Natural killer cell (primary cell): ENCODE measurements around the gene EPB41L5. TPM values are rescaled to one million over a fixed set of nuclear protein-coding genes. Genes with fewer than 3 reads are reported as not detected.

Experiments
- ATAC-seq, 3 donors: fragments of 150-1000 bp in 2 of 3; fragments of 200-7000 bp in 1 of 3; cut with Tn5 transposase; 1 replicate in 1 of 3; 2 replicates in 2 of 3; pipeline ENCODE4 v1.10.0; 2021; ENCODE audit warnings: mild to moderate bottlenecking in 2 of 3, moderate library complexity in 2 of 3
- DNase-seq, 2 donors: peaks; one replicate each; pipeline versions ENCODE4 v3.0.0 to v3.0.0-alpha.2; 2013 to 2021; ENCODE audit warnings: mixed read lengths in 1 of 2
- H3K27ac ChIP-seq: one replicate; pipeline ENCODE4 v1.5.1; 2013; ENCODE audit warnings: mild to moderate bottlenecking, low read length
- H3K27me3 ChIP-seq: one replicate; pipeline ENCODE4 v1.6.1; 2013; ENCODE audit warnings: low read length; ENCODE audit not compliant: control insufficient read depth, insufficient read depth
- H3K36me3 ChIP-seq: one replicate; pipeline ENCODE4 v1.6.1; 2013; ENCODE audit warnings: low read length; ENCODE audit not compliant: control insufficient read depth, insufficient read depth
- H3K4me1 ChIP-seq: one replicate; pipeline ENCODE4 v1.6.1; 2013; ENCODE audit warnings: low read length; ENCODE audit not compliant: control insufficient read depth, insufficient read depth
- H3K4me3 ChIP-seq: one replicate; pipeline ENCODE4 v1.5.1; 2013; ENCODE audit warnings: low read length
- H3K9me3 ChIP-seq: one replicate; pipeline ENCODE4 v1.6.1; 2013; ENCODE audit warnings: low read length; ENCODE audit not compliant: control insufficient read depth, insufficient read depth
- H3K27ac Mint-ChIP-seq, 2 donors: one replicate each; pipeline ENCODE4 v1.8.0; 2022; ENCODE audit warnings: mild to moderate bottlenecking in 2 of 2, mixed read lengths in 2 of 2, moderate library complexity in 1 of 2
- H3K27me3 Mint-ChIP-seq, 2 donors: one replicate each; pipeline ENCODE4 v1.8.0; 2022; ENCODE audit warnings: low read depth in 2 of 2, mixed read lengths in 2 of 2
- H3K36me3 Mint-ChIP-seq: one replicate; pipeline ENCODE4 v1.8.0; 2022; ENCODE audit warnings: mixed read lengths
- H3K4me1 Mint-ChIP-seq, 2 donors: one replicate each; pipeline ENCODE4 v1.8.0; 2022; ENCODE audit warnings: mixed read lengths in 2 of 2
- H3K4me3 Mint-ChIP-seq: one replicate; pipeline ENCODE4 v1.8.0; 2022; ENCODE audit warnings: mild to moderate bottlenecking, moderate library complexity, mixed read lengths
- H3K9me3 Mint-ChIP-seq, 2 donors: one replicate each; pipeline ENCODE4 v1.8.0; 2022; ENCODE audit warnings: mixed read lengths in 2 of 2
- WGBS: methylation state at CpG from one replicate; pipeline ENCODE4 v1.1.7; 2013; ENCODE audit warnings: missing lambda C conversion rate; ENCODE audit not compliant: insufficient coverage; 5-methylcytosine and 5-hydroxymethylcytosine counted together
- intact Hi-C: fragments of 100-400 bp; cut with micrococcal nuclease; formaldehyde crosslinking; loops from one replicate; pipeline ENCODE4 v1.14.2; 2022
- total RNA-seq, 4 donors: library from RNA; stranded (reverse); fragments of 120-200 nt in 1 of 4; gene quantifications; one replicate each; pipeline versions ENCODE4 v1.2.3 to v1.2.4, GENCODE V29; 2013 to 2022
- TF ChIP-seq, protein P1 (sequence below): fragments of 200-600 bp; IDR thresholded peaks from one replicate; pipeline ENCODE4 v1.8.0; 2022; ENCODE audit warnings: antibody characterized with exemption

The EPB41L5 gene
- total RNA-seq, 3 donors from 2014 or later (not counting 1 experiment from before 2014, with no cell fraction given) = 3.0 to 8.5 (median 3.6) TPM

DNA sequence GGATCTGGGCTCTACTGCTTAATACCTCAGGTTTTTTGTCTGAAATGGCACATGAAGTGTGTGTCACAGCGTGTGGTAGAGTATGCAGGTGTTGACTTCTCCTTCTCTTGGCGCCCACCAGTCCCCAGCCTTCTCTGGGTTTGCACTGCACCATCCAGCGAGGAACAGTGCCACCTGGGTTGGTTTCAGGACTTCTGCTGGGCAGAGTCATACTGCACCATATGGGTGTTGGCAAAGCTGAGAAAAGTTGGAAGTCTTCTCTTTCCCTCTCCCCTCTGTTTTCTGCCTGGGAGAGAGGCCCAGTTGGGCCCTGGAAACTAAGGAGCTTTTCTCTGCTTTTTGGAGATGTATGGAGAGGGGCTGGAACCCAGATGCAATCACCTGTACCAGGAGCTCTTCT, 166.5 kb downstream of the EPB41L5 start:
- Histone ChIP-seq H3K9me3 (no peaks in the 10 kb centered on the region), H3K27me3 (no peaks in the 10 kb centered on the region), H3K4me3 (no peak overlapping the region), H3K36me3 (no peaks in the 10 kb centered on the region), H3K27ac (no peak overlapping the region), H3K4me1 (peaks cover 36% of the 10 kb centered on the region)
- ATAC-seq = no peak
- H3K9me3 Mint-ChIP-seq = no peaks in the 10 kb centered on the region
- no peaks in the 10 kb centered on the region for H3K36me3 Mint-ChIP-seq
- DNase-seq = no peak
- H3K4me3 Mint-ChIP-seq = no peak overlapping the region
- H3K27ac Mint-ChIP-seq = peak overlapping the region; percentile 9 to 63
- TF ChIP-seq, protein P1, sequence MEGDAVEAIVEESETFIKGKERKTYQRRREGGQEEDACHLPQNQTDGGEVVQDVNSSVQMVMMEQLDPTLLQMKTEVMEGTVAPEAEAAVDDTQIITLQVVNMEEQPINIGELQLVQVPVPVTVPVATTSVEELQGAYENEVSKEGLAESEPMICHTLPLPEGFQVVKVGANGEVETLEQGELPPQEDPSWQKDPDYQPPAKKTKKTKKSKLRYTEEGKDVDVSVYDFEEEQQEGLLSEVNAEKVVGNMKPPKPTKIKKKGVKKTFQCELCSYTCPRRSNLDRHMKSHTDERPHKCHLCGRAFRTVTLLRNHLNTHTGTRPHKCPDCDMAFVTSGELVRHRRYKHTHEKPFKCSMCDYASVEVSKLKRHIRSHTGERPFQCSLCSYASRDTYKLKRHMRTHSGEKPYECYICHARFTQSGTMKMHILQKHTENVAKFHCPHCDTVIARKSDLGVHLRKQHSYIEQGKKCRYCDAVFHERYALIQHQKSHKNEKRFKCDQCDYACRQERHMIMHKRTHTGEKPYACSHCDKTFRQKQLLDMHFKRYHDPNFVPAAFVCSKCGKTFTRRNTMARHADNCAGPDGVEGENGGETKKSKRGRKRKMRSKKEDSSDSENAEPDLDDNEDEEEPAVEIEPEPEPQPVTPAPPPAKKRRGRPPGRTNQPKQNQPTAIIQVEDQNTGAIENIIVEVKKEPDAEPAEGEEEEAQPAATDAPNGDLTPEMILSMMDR = no peak
- H3K27me3 Mint-ChIP-seq = no peaks in the 10 kb centered on the region
- WGBS = 98% methylated on average over 3 of the region's 3 CpGs
- H3K4me1 Mint-ChIP-seq = peaks cover 44 to 61% of the 10 kb centered on the region in 2 donors
- intact Hi-C loops = loop anchor here (5.0 kb wide), 2 partner anchors 72 to 252 kb away; no protein-coding TSS in a partner anchor

DNA sequence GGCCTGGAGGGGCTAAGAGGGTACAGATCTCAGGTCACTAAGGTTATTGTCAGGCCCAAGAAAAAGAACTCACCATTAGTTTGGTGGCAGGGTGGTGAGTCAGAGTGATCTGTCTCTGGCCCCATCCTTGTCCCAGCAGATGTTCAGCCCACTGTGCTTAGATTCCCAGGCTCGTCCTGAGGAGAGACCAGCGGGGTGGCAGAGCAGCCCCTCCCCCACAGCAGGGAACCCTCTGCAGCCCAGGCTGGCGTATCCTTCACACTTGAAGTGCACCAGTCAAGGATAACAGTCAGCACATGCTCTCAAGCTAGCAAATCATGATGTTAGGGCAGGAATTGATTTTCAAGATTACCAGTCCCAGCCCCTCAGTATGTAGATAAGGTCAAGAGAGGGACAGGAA, 167.2 kb downstream of the EPB41L5 start:
- H3K4me3 ChIP-seq = no peak overlapping the region
- no peak overlapping the region for H3K27ac ChIP-seq
- H3K27ac Mint-ChIP-seq = peak overlapping the region; percentile 9 to 63
- ATAC-seq (no peak), DNase-seq (no peak)
- intact Hi-C loops = no loop called here
- H3K27me3 Mint-ChIP-seq = peaks cover under 1 to 2% of the 10 kb centered on the region in 2 donors
- H3K4me3 Mint-ChIP-seq = no peak overlapping the region
- peaks cover 2% of the 10 kb centered on the region for H3K36me3 Mint-ChIP-seq
- no peaks in the 10 kb centered on the region for H3K9me3 Mint-ChIP-seq
- H3K36me3 ChIP-seq = no peaks in the 10 kb centered on the region
- H3K27me3 ChIP-seq = no peaks in the 10 kb centered on the region
- peaks cover 36% of the 10 kb centered on the region for H3K4me1 ChIP-seq
- H3K4me1 Mint-ChIP-seq = peaks cover 45 to 61% of the 10 kb centered on the region in 2 donors
- TF ChIP-seq, protein P1 = no peak
- H3K9me3 ChIP-seq = no peaks in the 10 kb centered on the region
- 95% methylated on average over 3 of the region's 3 CpGs for WGBS

DNA sequence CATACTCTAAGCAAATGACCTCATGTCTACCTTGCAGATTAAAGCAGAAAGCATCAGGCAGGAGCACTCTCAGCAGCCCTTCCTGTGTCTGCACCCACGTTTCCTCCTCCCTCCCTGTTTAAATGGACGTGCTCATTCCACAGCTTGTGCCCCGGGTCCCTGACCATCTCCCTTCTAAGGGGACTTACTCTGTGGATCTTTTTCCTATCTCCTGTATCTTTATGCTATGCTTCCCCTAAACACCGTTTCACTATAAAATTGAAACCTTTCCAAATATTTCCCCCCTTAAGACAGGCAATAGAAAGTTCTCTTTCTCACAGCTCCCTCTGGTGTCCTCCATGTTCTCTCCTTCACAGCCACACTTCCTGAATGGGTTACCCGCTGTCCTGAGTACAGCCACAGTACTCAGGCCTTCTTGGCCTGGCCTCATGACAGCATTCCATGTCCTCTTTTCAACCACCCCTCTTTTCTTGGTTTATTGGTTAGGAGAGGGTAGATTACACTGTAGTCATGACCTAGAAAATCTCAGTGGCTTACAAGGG, 169.2 kb downstream of the EPB41L5 start:
- H3K4me1 ChIP-seq = peaks cover 28% of the 10 kb centered on the region
- H3K9me3 ChIP-seq = no peaks in the 10 kb centered on the region
- peaks cover 9% of the 10 kb centered on the region for H3K36me3 Mint-ChIP-seq
- H3K4me1 Mint-ChIP-seq = peaks cover 43 to 52% of the 10 kb centered on the region in 2 donors
- peak overlapping the region; percentile 57 for H3K27ac ChIP-seq
- TF ChIP-seq, protein P1 = no peak
- H3K9me3 Mint-ChIP-seq = no peaks in the 10 kb centered on the region
- H3K27ac Mint-ChIP-seq = peak overlapping the region; percentile 91 to 92
- intact Hi-C loops = no loop called here
- no peaks in the 10 kb centered on the region for H3K27me3 ChIP-seq
- no peaks in the 10 kb centered on the region for H3K36me3 ChIP-seq
- peak overlapping the region; percentile 86 for H3K4me3 Mint-ChIP-seq
- WGBS = 8% methylated on average over 5 of the region's 5 CpGs
- peak in 1 of 2 donors; percentile 37 for DNase-seq
- H3K27me3 Mint-ChIP-seq = peaks cover 8 to 11% of the 10 kb centered on the region in 2 donors
- H3K4me3 ChIP-seq = no peak overlapping the region
- ATAC-seq = peak in 2 of 3 donors; percentile 19 to 36

DNA sequence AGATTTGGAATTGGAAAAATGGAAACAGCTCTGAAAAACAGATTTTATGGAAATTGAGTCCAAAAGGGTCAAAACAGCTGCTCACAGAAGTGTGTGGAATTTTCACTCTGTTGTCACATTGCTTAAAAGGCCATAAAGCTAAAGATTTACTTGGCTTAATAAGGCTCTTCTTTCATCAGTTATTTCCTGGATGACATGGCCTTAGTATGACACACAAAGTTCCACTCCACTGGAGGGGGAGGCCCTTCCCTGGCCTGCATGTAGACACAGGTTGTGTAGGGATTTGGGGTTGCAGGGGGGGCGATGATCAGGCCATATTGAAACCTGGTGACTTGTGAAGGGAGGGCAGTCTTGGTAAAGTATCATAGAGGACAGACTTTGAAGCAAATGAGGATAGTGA, 176.3 kb downstream of the EPB41L5 start:
- Mint-ChIP-seq H3K4me1 (peaks cover 0 to 7% of the 10 kb centered on the region in 2 donors), H3K27ac (no peak overlapping the region), H3K9me3 (peaks cover 5 to 7% of the 10 kb centered on the region in 2 donors), H3K4me3 (no peak overlapping the region), H3K36me3 (peaks cover 38% of the 10 kb centered on the region), H3K27me3 (peaks cover 13 to 26% of the 10 kb centered on the region in 2 donors)
- H3K36me3 ChIP-seq = no peaks in the 10 kb centered on the region
- H3K9me3 ChIP-seq = no peaks in the 10 kb centered on the region
- WGBS = 80% methylated on average over 1 of the region's 1 CpG
- H3K27ac ChIP-seq = no peak overlapping the region
- ATAC-seq (no peak), DNase-seq (no peak)
- no peaks in the 10 kb centered on the region for H3K27me3 ChIP-seq
- H3K4me3 ChIP-seq = no peak overlapping the region
- H3K4me1 ChIP-seq = no peaks in the 10 kb centered on the region
- intact Hi-C loops = no loop called here
- TF ChIP-seq, protein P1 = no peak
